ENCODE data around the gene SSH2. TPM values are rescaled to one million over a fixed set of nuclear protein-coding genes. Genes with fewer than 3 reads are reported as not detected.
"Not testable (repeated sequence)": the region's sequence is repeated elsewhere in the genome, so short reads cannot be mapped to it uniquely, and the experiment has no call there.

SSH2 gene
- total RNA-seq, 6 donors from 2014 or later = 55.4 to 82.9 (median 67.8) TPM

- WGBS, 2 donors = 41 to 52% methylated on average over 1 of the region's 1 CpG
- H3K27ac ChIP-seq = peak overlapping the region; percentile 38 to 45 (median 43)
- ATAC-seq (ENCODE audit: low FRiP score in 2 of 2) (no peak), DNase-seq (no peak)
- peaks cover 15 to 31% (median 28%) of the 10 kb centered on the region in 4 donors for H3K4me1 ChIP-seq
- no peak for TF ChIP-seq EP300 (IDR thresholded peaks at IDR 0.05)
- no peak for TF ChIP-seq POLR2AphosphoS5 (IDR thresholded peaks at IDR 0.05)
- H3K36me3 ChIP-seq = peaks cover 3 to 58% (median 22%) of the 10 kb centered on the region in 4 donors
- H3K9me3 ChIP-seq = no peaks in the 10 kb centered on the region
- no peaks in the 10 kb centered on the region for H3K27me3 ChIP-seq
- H3K4me3 ChIP-seq = no peak overlapping the region
Measured at GRCh38 chr17:29677824-29678223, 252.2 kb downstream of the SSH2 start.

DNA sequence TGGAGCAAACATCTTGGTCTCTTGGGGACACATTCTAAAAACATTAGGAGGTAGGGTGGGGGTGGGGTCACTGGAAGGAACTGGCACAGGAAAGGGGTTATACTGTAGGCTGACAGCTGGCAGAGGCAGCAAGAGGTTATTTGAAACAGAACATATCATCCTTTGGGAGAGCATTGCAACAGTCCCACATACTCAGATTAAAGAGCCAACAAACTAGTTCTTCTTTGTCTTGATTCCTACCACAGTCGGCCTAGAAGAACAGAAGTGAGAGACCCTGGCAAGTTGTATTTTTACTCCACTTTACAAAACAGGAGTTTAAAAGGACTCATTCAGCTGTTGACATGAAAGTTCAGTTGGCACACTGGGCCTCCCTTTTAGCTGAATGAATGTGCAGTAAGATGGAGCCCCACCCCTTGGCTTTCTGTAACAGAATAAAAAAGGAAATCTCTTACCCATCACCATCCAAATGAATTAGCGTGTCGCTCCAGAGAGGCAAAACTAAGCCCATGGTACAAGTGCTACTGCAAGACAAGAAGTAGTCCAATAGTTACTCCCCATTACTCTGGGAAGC is 252.7 kb downstream of the SSH2 start:
- ATAC-seq (ENCODE audit: low FRiP score in 2 of 2) = peak in 1 of 2 donors; percentile 78
- WGBS, 2 donors = 49 to 66% methylated on average over 3 of the region's 3 CpGs
- H3K9me3 ChIP-seq = no peaks in the 10 kb centered on the region

GRCh38 chr17:29675961-29676360 is 254.1 kb downstream of the SSH2 start:
- peaks cover 9 to 72% (median 39%) of the 10 kb centered on the region in 4 donors for H3K36me3 ChIP-seq
- WGBS, 2 donors = 94 to 97% methylated on average over 8 of the region's 8 CpGs
- peaks cover 4 to 16% (median 13%) of the 10 kb centered on the region in 4 donors for H3K4me1 ChIP-seq
- DNase-seq; H3K9me3 ChIP-seq; H3K27ac ChIP-seq; H3K4me3 ChIP-seq; ATAC-seq (ENCODE audit: low FRiP score in 2 of 2); H3K27me3 ChIP-seq: not testable (repeated sequence)

More for the DNA sequence above, 252.7 kb downstream of the SSH2 start:
- DNase-seq = no peak
- Histone ChIP-seq H3K27ac (peak overlapping the region; percentile 28 to 44 (median 40)), H3K4me1 (peaks cover 9 to 26% (median 23%) of the 10 kb centered on the region in 4 donors), H3K27me3 (no peaks in the 10 kb centered on the region), H3K4me3 (no peak overlapping the region), H3K36me3 (peaks cover 3 to 62% (median 27%) of the 10 kb centered on the region in 4 donors)
- no peak for TF ChIP-seq POLR2A (IDR thresholded peaks at IDR 0.05)
- TF ChIP-seq EP300 (IDR thresholded peaks at IDR 0.05) = no peak
- no peak for TF ChIP-seq POLR2AphosphoS5 (IDR thresholded peaks at IDR 0.05)
- TF ChIP-seq CTCF (IDR thresholded peaks at IDR 0.05) = no peak

DNA sequence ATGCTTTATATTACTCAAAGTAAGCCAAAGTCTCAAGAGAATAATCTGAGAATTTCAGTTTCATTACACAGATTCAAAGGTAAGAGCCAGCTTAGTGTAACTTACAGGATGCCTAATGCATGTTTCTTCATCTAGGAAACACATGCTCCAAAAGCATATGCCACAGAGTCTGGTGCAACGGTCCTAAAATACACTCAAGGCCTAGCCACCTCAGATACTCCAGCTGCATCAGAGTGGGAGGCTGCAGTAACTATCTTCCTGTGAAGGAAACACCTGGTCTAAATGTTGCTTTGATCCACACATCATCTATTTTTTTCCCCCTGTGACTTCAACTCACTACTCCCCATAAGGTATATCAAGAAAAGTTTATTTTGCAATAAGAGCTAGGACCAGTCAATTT is 255.7 kb downstream of the SSH2 start:
- Histone ChIP-seq H3K4me1 (peaks cover 4 to 16% (median 12%) of the 10 kb centered on the region in 4 donors), H3K36me3 (peaks cover 9 to 86% (median 49%) of the 10 kb centered on the region in 4 donors), H3K4me3 (no peak overlapping the region), H3K9me3 (no peaks in the 10 kb centered on the region), H3K27ac (no peak overlapping the region), H3K27me3 (no peaks in the 10 kb centered on the region)
- no peak for TF ChIP-seq POLR2A (IDR thresholded peaks at IDR 0.05)
- no peak for TF ChIP-seq EP300 (IDR thresholded peaks at IDR 0.05)
- no peak for TF ChIP-seq POLR2AphosphoS5 (IDR thresholded peaks at IDR 0.05)
- no peak for TF ChIP-seq CTCF (IDR thresholded peaks at IDR 0.05)
- whole genome bisulfite sequencing, 2 donors = 25 to 42% methylated on average over 1 of the region's 1 CpG
- DNase-seq (no peak), ATAC-seq (ENCODE audit: low FRiP score in 2 of 2) (no peak)

- ATAC-seq (ENCODE audit: low FRiP score in 2 of 2) (no peak), DNase-seq (no peak)
- Histone ChIP-seq H3K27me3 (no peaks in the 10 kb centered on the region), H3K4me1 (no peaks in the 10 kb centered on the region), H3K4me3 (no peak overlapping the region), H3K36me3 (peaks cover 14 to 94% (median 63%) of the 10 kb centered on the region in 4 donors), H3K9me3 (no peaks in the 10 kb centered on the region), H3K27ac (no peak overlapping the region)
- TF ChIP-seq POLR2A (IDR thresholded peaks at IDR 0.05) (no peak), POLR2AphosphoS5 (IDR thresholded peaks at IDR 0.05) (no peak), CTCF (IDR thresholded peaks at IDR 0.05) (no peak), EP300 (IDR thresholded peaks at IDR 0.05) (no peak)
- 96 to 98% methylated on average over 5 of the region's 5 CpGs for WGBS, 2 donors
Measured at GRCh38 chr17:29671661-29672060, 258.4 kb downstream of the SSH2 start.

DNA sequence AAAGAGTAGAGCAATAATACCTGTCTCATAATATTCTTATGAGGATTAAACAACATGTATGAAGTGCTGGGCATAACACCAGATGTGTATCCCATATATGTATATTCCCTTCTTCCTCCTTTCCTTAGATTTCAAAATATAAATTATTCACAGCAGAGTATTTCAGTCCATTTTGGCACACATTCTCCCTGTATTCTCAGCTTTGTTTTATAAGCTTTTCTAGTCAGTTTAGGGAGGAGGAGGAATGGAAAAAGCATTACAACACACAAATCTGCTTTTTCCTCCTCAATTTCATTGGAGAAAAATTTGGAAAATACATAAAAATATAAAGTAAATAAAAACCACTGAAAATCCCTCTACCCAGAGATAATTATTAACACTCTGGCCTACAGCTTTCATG is 260.8 kb downstream of the SSH2 start:
- no peak for ATAC-seq (ENCODE audit: low FRiP score in 2 of 2)

More for the DNA sequence above, 260.8 kb downstream of the SSH2 start:
- no peaks in the 10 kb centered on the region for H3K4me1 ChIP-seq
- no peaks in the 10 kb centered on the region for H3K9me3 ChIP-seq
- H3K27me3 ChIP-seq = no peaks in the 10 kb centered on the region
- peaks cover 14 to 100% (median 62%) of the 10 kb centered on the region in 4 donors for H3K36me3 ChIP-seq
- H3K27ac ChIP-seq = no peak overlapping the region
- TF ChIP-seq POLR2A (IDR thresholded peaks at IDR 0.05) (no peak), CTCF (IDR thresholded peaks at IDR 0.05) (no peak), EP300 (IDR thresholded peaks at IDR 0.05) (no peak), POLR2AphosphoS5 (IDR thresholded peaks at IDR 0.05) (no peak)
- no peak overlapping the region for H3K4me3 ChIP-seq
- DNase-seq = no peak
